ENCODE data around the gene UBAC1.

DNA sequence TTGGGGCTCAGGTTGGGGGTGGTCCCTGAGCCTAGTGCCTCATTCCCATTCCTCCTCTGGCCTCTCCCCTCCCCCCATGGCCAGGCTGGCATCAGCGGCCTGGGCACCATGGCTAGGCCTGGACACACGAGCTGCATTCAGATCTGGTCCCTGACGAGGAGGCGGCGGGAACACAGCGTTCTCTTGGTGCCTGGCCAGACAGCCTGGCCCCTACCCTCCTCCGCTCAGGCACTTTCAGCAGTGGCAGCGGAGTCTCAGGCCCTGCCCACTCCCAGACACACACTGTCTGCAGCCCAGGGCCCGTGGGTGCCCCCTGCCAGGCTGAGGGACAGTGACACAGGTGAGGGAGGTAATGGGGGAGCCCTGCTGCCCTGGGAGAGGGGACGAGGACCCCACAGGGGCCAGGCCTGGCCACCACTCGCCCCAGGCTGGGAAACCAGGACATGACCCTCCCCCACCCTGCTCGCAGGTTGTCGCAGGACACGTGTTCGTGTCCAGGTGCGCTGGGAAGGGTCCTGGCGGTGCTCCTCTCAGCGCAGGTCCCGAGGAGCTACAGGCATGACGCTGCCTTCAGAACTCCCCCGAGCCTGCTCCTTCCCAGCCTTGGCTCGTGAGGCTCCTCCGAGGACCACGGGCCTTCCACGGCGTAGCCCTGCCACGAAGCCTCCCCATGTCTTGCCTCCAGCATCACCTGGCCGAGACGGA lies 19.9 kb upstream of the UBAC1 start:
- TF ChIP-seq, protein P1, sequence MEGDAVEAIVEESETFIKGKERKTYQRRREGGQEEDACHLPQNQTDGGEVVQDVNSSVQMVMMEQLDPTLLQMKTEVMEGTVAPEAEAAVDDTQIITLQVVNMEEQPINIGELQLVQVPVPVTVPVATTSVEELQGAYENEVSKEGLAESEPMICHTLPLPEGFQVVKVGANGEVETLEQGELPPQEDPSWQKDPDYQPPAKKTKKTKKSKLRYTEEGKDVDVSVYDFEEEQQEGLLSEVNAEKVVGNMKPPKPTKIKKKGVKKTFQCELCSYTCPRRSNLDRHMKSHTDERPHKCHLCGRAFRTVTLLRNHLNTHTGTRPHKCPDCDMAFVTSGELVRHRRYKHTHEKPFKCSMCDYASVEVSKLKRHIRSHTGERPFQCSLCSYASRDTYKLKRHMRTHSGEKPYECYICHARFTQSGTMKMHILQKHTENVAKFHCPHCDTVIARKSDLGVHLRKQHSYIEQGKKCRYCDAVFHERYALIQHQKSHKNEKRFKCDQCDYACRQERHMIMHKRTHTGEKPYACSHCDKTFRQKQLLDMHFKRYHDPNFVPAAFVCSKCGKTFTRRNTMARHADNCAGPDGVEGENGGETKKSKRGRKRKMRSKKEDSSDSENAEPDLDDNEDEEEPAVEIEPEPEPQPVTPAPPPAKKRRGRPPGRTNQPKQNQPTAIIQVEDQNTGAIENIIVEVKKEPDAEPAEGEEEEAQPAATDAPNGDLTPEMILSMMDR (IDR thresholded peaks at IDR 0.05): no peak
- TF ChIP-seq POLR2A (IDR thresholded peaks at IDR 0.05): no peak
